Measurements from ENCODE around the gene TTF2.
A peak's percentile ranks its signal among the peaks of the same experiment; 100 is the strongest.

GRCh38 chr1:117059678-117060440, at the start of gene TTF2:
- TF ChIP-seq EP300 (IDR thresholded peaks at IDR 0.05) (no peak), CTCF (IDR thresholded peaks at IDR 0.05) (peak in 2 of 4 experiments; percentile 21 to 35)

Data from sigmoid colon (tissue), 4 donors.